ENCODE measurements around the gene RAB11B. TPM values are rescaled to one million over a fixed set of nuclear protein-coding genes. Genes with fewer than 3 reads are reported as not detected.
A peak's percentile ranks its signal among the peaks of the same experiment; 100 is the strongest.

The RAB11B gene
- total RNA-seq, 2 donors from 2014 or later: 76.6 to 81.5 TPM

DNA sequence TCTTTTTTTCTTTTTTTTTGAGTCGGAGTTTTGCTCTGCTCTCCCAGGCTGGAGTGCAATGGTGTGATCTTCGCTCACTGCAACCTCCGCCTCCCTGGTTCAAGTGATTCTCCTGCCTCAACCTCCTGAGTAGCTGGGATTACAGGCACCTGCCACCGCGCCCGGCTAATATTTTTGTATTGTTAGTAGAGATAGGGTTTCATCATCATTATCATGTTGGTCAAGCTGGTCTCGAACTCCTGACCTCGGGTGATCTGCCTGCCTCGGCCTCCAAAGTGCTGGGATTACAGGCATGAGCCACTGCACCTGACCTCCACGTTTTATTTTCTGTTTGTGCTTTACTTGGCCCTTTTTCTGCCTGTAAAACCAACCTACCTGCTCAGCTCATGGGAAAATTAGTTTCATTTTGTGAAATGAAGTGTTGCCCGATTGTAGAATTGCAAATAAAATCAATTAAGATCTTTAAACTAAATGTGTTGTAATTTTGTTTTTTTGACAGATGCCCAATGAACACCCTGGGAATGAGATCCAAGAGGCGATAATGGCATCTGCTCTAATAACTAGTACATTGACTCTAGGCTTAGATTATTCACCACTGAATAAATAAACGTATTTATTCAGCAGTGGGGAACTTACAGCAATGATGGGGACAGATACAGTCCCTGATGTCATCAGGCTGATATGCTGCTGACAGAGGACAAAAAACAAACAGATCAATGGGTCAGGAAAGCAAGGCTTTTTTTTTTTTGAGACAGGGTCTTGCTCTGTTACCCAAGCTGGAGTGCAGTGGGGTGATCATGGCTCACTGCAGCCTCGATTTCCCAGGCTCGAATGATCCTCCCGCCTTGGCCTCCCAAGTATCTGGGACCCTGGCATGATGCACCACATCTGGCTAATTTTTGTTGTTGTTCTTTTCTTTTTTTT lies 2.2 kb upstream of the RAB11B start:
- ATAC-seq (no peak), DNase-seq (ENCODE audit: low spot score in 2 of 2) (no peak)
- H3K36me3 Mint-ChIP-seq: peaks cover 5 to 15% of the 10 kb centered on the region in 2 donors
- peaks cover 0 to 7% of the 10 kb centered on the region in 2 donors for H3K9me3 Mint-ChIP-seq
- H3K27ac Mint-ChIP-seq: peak overlapping the region in 1 of 2 donors; percentile 44

DNA sequence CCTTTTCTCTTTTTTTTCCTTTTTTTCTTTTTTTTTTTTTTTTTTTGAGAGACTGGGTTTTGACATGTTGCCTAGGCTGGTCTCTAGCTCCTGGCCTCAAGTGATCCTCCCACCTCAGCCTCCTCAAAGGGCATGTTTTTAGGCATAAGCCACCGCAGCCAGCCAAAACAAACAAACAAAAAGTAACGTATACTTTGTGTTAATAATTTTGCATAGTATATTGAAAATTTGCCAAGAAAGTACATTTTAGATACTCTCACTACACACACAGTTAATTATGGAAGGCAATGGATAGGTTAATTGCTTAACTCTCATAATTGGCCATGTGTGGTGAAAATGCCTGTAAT lies 1.6 kb upstream of the RAB11B start:
- no peak for ATAC-seq
- Mint-ChIP-seq H3K36me3 (peaks cover 5 to 15% of the 10 kb centered on the region in 2 donors), H3K9me3 (peaks cover 0 to 7% of the 10 kb centered on the region in 2 donors), H3K27ac (peak overlapping the region in 1 of 2 donors; percentile 50)
- DNase-seq (ENCODE audit: low spot score in 2 of 2): no peak

- H3K27ac Mint-ChIP-seq: peak overlapping the region; percentile 57 to 95
- ATAC-seq: peak; percentile 44 to 73
Measured at GRCh38 chr19:8390617-8390981, 439 bp downstream of the RAB11B start.

DNA sequence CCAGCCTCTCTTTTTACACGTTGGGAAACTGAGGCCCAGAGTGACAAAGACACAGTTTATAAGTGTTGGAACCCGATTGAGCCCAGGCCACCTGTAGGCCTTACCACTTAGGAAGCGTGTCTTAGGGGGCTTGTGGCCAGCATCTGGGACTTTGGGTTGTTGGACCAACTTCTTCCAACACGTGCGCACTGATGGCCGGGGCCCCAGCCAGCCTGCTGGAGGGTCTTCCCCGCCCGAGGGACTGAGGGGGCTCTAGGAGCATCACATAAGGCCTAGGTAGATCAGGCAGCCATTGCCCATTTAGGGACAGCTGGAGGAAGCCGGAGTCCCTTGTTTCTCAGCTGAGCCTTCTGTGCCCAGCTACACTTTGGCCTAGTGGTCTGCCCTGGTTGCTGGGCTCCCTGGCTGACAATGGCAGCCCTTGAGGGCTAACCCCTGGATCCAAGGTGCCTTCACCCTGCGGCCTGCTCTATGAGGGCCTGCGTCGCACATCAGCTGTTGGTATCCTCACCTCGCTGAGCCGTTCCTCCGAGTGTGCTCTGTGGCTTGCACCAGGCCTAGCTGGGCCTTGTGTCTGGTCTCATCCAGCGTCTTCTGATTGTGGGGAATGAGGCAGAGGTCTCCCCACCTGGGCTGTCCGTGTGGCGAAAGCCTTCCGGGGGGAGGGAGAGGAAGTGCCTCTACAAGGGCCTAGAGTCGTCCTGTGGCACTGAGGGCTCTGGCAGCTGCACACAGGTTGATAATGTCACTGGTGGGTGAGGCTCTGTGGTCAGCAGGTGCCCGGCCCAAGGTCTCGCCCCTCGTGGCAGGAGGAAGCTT lies 1.2 kb downstream of the RAB11B start:
- no peak for ATAC-seq
- no peak for DNase-seq (ENCODE audit: low spot score in 2 of 2)
- Mint-ChIP-seq H3K27ac (peak overlapping the region; percentile 79 to 95), H3K9me3 (peaks cover 0 to 7% of the 10 kb centered on the region in 2 donors), H3K36me3 (peaks cover 5 to 13% of the 10 kb centered on the region in 2 donors)

More at GRCh38 chr19:8390617-8390981, 439 bp downstream of the RAB11B start:
- Mint-ChIP-seq H3K36me3 (peaks cover 5 to 15% of the 10 kb centered on the region in 2 donors), H3K9me3 (peaks cover 0 to 7% of the 10 kb centered on the region in 2 donors)
- peak; percentile 89 to 96 for DNase-seq (ENCODE audit: low spot score in 2 of 2)

DNA sequence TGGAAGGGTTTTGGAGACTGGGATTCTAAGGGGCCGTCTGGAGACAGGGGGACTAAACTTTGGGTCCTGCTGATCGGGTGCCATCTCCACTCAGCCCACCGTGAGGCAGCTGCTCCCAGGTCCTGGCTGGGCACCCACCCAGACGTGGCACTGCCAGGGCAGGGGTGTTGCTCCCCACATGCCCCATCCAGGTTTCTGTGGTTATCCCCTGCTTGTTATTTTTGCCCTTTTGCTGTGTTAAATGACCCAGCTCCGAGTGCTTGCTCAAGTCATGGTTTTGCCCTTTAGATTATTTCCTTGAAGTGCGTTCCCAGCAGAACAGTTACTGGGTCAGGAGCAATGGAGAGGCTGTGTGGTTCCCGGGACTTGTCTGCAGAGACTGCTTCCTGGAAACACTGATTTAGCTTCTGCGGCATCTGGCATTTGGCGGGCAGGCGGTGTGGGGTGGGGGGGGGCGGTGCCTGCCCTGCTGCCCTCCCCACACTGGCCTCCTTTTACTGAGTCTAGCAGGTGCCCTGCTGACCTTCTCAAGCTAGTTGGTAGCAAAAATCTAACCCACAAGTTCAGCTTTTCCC lies 1.9 kb downstream of the RAB11B start:
- Mint-ChIP-seq H3K27ac (peak overlapping the region; percentile 63 to 79), H3K9me3 (no peaks in the 10 kb centered on the region), H3K36me3 (peaks cover 0 to 6% of the 10 kb centered on the region in 2 donors)
- DNase-seq (ENCODE audit: low spot score in 2 of 2): no peak
- ATAC-seq: no peak

GRCh38 chr19:8393192-8393870 lies 3.2 kb downstream of the RAB11B start:
- peak overlapping the region in 1 of 2 donors; percentile 57 for H3K27ac Mint-ChIP-seq
- DNase-seq (ENCODE audit: low spot score in 2 of 2): no peak
- no peaks in the 10 kb centered on the region for H3K9me3 Mint-ChIP-seq
- H3K36me3 Mint-ChIP-seq: no peaks in the 10 kb centered on the region
- no peak for ATAC-seq

DNA sequence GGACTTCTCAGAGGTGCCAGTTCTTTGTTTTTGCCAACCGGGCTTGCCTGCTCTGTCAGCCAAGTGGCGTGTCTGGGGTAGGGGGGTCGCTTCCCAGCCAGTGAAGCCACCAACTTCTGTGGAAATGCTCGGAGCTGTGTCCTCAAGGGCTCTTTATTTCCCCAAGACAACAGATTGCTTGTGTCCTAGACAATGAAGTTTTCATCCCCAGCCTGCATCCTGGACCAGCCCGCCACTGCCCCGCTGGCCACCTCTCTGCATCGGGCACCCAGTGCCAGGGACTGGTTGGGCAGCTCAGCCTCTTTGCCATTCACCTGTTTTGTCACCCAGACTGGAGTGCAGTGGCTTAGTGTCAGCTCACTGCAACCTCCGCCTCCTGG lies 3.7 kb downstream of the RAB11B start:
- DNase-seq (ENCODE audit: low spot score in 2 of 2) (no peak), ATAC-seq (no peak)
- H3K27ac Mint-ChIP-seq: peak overlapping the region in 1 of 2 donors; percentile 52
- H3K9me3 Mint-ChIP-seq: no peaks in the 10 kb centered on the region
- no peaks in the 10 kb centered on the region for H3K36me3 Mint-ChIP-seq

DNA sequence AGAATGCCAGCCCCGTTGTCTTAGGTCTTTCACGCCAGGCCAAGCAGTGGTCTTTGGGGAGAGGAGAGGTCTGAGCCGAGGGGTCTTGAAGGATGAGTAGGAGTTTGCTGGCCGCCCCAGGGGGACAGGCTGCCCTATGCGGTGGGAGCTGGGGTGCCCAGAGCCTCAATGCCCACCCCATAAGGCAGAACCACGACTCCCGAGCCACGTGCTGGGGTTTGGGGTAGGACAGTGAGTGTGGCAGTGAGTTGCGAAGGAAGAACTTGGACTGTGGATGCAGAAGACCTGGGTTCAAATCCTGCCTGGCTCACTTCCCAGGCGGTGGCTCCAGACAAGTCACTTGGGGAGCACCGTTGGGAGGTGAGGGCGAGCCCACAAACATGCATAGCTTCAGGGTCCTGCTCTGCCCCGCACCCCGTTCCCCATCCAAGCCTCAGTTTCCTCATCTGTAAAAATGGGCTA lies 5.5 kb downstream of the RAB11B start:
- H3K27ac Mint-ChIP-seq: no peak overlapping the region
- DNase-seq (ENCODE audit: low spot score in 2 of 2): no peak
- H3K36me3 Mint-ChIP-seq: no peaks in the 10 kb centered on the region
- no peak for ATAC-seq
- H3K9me3 Mint-ChIP-seq: no peaks in the 10 kb centered on the region

DNA sequence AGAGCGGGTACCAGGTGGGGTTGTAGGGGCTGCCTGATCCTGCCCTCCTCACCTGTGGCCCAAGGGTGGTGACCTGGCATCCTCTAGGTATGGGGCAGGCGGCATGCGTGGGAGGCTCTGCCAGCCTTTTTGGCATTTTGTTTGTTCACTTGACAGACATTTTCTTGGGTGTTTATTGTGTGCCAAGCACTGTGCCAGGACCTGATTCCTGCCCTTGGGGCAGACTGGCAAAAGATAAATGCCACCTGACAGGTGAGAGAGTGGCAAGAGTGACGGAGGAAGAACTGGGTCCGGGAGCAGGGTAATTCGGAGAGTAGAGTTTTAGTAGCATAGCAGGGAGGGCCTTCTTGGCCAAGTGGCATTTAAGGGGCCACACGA lies 6.0 kb downstream of the RAB11B start:
- no peaks in the 10 kb centered on the region for H3K9me3 Mint-ChIP-seq
- ATAC-seq (no peak), DNase-seq (ENCODE audit: low spot score in 2 of 2) (no peak)
- H3K36me3 Mint-ChIP-seq: no peaks in the 10 kb centered on the region
- peak overlapping the region; percentile 37 to 50 for H3K27ac Mint-ChIP-seq

GRCh38 chr19:8396563-8397203 lies 6.5 kb downstream of the RAB11B start:
- peak; percentile 80 to 82 for ATAC-seq
- no peaks in the 10 kb centered on the region for H3K9me3 Mint-ChIP-seq
- DNase-seq (ENCODE audit: low spot score in 2 of 2): peak in 1 of 2 donors; percentile 79
- H3K27ac Mint-ChIP-seq: peak overlapping the region; percentile 50 to 91
- H3K36me3 Mint-ChIP-seq: no peaks in the 10 kb centered on the region

DNA sequence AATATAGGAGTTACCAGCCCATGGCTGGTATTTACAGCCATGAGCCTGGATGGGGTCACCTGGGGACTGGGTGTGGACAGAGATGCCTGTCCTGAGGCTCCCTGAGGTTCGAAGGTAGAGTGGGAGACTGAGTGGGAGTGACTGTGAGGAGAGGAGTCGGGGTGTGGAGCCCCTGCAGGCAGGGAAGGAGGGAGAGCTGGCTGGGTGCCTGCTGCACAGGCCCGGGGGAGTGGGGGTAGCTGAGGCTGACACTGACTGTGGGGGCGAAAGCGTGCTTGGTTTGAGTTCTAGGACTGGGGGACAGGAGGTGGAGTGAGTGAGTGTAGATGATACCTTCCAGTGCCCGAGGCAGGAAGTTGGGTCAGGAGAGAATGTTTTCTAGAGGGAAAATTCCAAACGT lies 7.1 kb downstream of the RAB11B start:
- DNase-seq (ENCODE audit: low spot score in 2 of 2) (no peak), ATAC-seq (no peak)
- Mint-ChIP-seq H3K27ac (peak overlapping the region; percentile 50 to 91), H3K36me3 (no peaks in the 10 kb centered on the region), H3K9me3 (no peaks in the 10 kb centered on the region)

DNA sequence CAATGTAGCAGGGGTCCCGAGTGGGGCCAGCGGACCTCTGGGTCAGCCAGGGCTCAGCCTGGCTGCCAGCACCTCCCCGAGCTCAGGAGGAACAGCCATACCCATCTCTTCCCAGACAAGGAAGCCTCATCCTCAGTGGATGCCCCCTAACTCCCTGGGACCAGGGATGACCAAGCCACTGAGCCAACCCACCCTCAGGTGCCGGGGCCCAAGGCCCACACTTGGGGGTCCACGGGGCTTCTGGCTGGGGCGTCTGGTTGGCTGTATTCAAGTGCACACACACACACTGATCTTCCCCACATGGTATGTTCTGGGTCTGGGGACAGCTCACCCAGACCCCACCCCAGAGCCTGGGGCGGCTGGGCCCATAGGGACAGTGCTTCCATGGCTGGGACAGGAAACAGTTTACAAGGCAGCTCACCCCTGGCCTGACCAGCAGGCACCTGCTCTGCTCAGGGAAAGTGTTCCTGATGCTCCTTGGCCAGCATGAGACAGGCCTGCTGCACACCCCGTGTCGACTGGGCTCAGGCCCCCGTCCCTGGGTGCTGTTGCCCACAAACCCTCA lies 7.7 kb downstream of the RAB11B start:
- DNase-seq (ENCODE audit: low spot score in 2 of 2) (no peak), ATAC-seq (no peak)
- Mint-ChIP-seq H3K27ac (peak overlapping the region; percentile 50 to 91), H3K9me3 (no peaks in the 10 kb centered on the region), H3K36me3 (no peaks in the 10 kb centered on the region)

GRCh38 chr19:8398311-8398771 lies 8.2 kb downstream of the RAB11B start:
- no peak for DNase-seq (ENCODE audit: low spot score in 2 of 2)
- H3K27ac Mint-ChIP-seq: peak overlapping the region in 1 of 2 donors; percentile 50
- H3K36me3 Mint-ChIP-seq: no peaks in the 10 kb centered on the region
- no peaks in the 10 kb centered on the region for H3K9me3 Mint-ChIP-seq
- ATAC-seq: no peak

- no peak for ATAC-seq
- no peak for DNase-seq (ENCODE audit: low spot score in 2 of 2)
- H3K9me3 Mint-ChIP-seq: no peaks in the 10 kb centered on the region
- no peak overlapping the region for H3K27ac Mint-ChIP-seq
- H3K36me3 Mint-ChIP-seq: no peaks in the 10 kb centered on the region
Measured at GRCh38 chr19:8399681-8400188, 9.6 kb downstream of the RAB11B start.

- no peaks in the 10 kb centered on the region for H3K9me3 Mint-ChIP-seq
- DNase-seq (ENCODE audit: low spot score in 2 of 2) (no peak), ATAC-seq (no peak)
- H3K27ac Mint-ChIP-seq: peak overlapping the region in 1 of 2 donors; percentile 51
- H3K36me3 Mint-ChIP-seq: no peaks in the 10 kb centered on the region
Measured at GRCh38 chr19:8401981-8402411, 11.8 kb downstream of the RAB11B start.

Measured in activated naive CD4-positive, alpha-beta T cell treated with anti-CD3 and anti-CD28 coated beads, Interleukin-2, amount 50 U/mL, for 72 hours (primary cell).